ENCODE data around the gene ADGRG1.
"Not testable (repeated sequence)": the region's sequence is repeated elsewhere in the genome, so short reads cannot be mapped to it uniquely, and the experiment has no call there.

ADGRG1 gene

DNA sequence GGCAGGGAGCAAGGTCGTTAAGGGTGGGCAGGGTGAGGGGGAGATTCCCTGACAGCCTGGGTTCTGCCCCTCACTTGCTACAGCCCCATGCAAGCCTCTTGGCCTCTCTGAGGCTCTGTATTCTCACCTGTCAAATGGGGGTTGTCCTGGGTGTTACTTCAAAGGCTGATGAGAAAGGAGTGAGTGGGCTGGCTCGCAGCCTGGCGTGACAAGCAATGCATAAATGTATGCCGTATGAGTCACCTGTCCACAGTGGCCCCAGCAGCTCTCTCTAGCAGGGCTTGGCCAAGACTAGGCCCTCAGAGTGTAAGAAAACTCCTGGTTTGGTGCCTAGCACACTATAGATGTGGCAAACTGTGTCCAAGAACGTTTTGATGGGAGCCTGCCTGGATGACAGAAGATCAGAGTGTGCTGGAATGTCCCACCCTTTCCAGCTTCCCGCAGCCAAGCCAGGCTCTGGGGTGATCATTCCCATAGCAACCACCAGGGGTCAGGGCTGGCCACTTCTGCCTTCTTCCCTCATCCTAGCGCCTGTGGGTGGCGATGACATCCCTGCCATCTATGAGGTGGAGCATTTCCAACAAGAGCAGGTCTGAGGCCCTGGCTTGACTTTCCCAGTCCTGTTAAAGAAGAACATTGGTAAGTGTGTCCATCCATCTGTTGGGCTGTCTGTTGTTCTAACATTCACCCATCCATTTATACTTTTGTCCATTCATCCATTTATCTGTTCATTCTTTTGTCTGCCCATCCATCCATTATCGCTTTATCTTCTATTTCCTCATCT is 37.2 kb upstream of the ADGRG1 start:
- H3K4me3 ChIP-seq (ENCODE audit: low read depth, low read length), result no peak overlapping the region
- in situ Hi-C loops (cut with HindIII; ENCODE audit: low sequenced_read_pairs), result no loop called here
- DNase-seq (ENCODE audit: low read depth), result peak; percentile 69
- TF ChIP-seq CTCF (IDR thresholded peaks at IDR 0.05; ENCODE audit: low read depth, low read length, missing control alignments), result peak; percentile 91

DNA sequence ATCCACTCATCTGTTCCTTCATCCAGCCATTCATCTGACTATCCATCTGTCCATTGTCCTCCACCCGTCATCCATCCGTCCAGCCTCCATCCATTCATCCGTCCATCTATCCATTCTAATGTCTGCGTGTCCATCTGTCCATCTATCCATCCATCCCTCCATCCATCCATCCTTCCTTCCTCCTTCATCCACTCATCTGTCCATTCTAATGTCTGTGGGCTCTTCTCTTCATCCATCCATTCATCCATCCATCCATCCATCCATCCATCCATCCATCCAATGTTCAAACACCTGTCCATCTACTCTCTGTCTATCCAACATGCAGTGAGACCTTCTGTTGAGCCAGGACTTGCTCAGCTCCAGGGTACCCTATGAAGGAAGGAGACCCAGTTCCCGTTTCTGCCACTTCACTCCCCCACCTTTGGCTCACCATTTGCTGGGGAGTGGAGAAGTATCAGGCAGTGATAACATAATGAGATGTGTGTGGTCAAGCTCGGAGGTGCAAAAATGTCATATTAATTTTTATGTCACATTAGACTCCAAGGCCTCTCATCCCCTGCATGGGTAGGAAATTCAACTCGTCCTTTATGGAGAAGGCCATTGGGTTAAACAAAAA is 36.5 kb upstream of the ADGRG1 start:
- no peak for DNase-seq (ENCODE audit: low read depth)
- in situ Hi-C loops (cut with HindIII; ENCODE audit: low sequenced_read_pairs), result no loop called here
- no peak for TF ChIP-seq CTCF (IDR thresholded peaks at IDR 0.05; ENCODE audit: low read depth, low read length, missing control alignments)
- no peak overlapping the region for H3K4me3 ChIP-seq (ENCODE audit: low read depth, low read length)

GRCh38 chr16:57592591-57593003 is 35.8 kb upstream of the ADGRG1 start:
- in situ Hi-C loops (cut with HindIII; ENCODE audit: low sequenced_read_pairs), result no loop called here
- no peak for DNase-seq (ENCODE audit: low read depth)
- TF ChIP-seq CTCF (IDR thresholded peaks at IDR 0.05; ENCODE audit: low read depth, low read length, missing control alignments), result no peak
- no peak overlapping the region for H3K4me3 ChIP-seq (ENCODE audit: low read depth, low read length)

DNA sequence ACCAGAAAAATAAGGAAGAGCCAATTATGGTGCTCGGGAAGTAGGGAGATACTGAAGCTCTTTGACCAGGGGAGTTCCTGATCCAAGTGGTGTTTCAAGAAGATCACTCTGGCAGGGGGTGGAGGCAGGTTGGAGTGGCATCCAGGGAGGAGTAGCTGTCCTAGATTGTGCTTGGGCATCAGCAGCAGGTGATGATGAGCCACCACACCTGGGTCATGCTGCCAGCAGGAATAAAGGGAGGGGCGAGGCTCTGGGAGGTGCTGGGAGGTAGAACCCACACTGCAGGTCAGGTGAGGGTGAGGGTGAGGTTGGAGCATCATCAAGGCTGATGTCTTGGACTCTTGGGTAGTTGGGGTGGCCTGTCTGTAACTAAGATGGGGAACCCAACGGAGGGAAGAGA is 35.4 kb upstream of the ADGRG1 start:
- no peak for TF ChIP-seq CTCF (IDR thresholded peaks at IDR 0.05; ENCODE audit: low read depth, low read length, missing control alignments)
- no peak for DNase-seq (ENCODE audit: low read depth)
- in situ Hi-C loops (cut with HindIII; ENCODE audit: low sequenced_read_pairs), result no loop called here
- no peak overlapping the region for H3K4me3 ChIP-seq (ENCODE audit: low read depth, low read length)

DNA sequence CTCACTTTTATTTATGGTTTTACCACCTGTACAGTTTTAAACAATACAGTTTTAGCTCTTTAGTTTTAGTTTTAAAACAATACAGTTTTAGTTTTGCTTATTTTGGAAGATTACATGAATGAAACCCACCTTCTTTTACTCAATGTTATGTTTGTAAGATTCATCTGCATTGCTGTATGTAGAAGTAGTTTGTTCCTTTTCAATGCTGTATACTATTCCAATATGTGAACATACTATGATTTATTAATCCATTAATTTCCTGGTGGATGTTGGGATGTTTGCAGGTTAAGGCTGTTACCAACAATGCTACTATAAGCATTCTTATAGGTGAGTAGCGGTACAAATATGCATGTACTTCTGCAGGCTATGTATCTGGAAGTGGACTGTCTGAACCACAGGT is 34.4 kb upstream of the ADGRG1 start:
- DNase-seq (ENCODE audit: low read depth), result no peak
- H3K4me3 ChIP-seq (ENCODE audit: low read depth, low read length), result no peak overlapping the region
- in situ Hi-C loops (cut with HindIII; ENCODE audit: low sequenced_read_pairs), result no loop called here
- no peak for TF ChIP-seq CTCF (IDR thresholded peaks at IDR 0.05; ENCODE audit: low read depth, low read length, missing control alignments)

DNA sequence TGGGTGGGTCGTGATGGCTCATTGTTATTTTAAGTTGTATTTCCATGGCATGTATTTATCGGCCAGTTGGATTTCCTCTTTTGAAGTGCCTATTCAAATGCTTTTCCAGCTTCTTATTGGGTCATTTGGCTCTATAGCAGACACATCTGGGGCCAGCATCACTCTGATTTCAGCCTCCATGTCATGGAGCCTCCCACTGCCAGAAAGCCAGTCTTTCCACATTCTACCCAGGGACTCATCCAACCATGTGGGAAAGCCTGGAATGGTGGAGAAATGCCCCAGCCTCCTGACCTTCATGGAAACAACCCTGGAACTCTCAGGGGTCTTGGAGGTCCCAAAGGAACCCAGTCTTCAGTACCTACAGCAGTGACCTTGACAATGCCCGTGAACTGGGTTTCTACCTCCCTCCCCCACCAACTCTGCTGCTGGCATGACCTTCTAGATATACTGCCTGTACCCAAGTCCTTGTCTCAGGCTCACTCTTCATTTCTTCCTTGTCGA is 33.8 kb upstream of the ADGRG1 start:
- no peak overlapping the region for H3K4me3 ChIP-seq (ENCODE audit: low read depth, low read length)
- DNase-seq (ENCODE audit: low read depth), result no peak
- no peak for TF ChIP-seq CTCF (IDR thresholded peaks at IDR 0.05; ENCODE audit: low read depth, low read length, missing control alignments)
- in situ Hi-C loops (cut with HindIII; ENCODE audit: low sequenced_read_pairs), result no loop called here

GRCh38 chr16:57596234-57596633 is 32.2 kb upstream of the ADGRG1 start:
- H3K4me3 ChIP-seq (ENCODE audit: low read depth, low read length); in situ Hi-C loops (cut with HindIII; ENCODE audit: low sequenced_read_pairs); DNase-seq (ENCODE audit: low read depth): not testable (repeated sequence)
